HUES48 (cell line): Measurements from ENCODE around the gene PRR32.

ENCODE experiments used
- H3K27ac ChIP-seq: one replicate; pipeline ENCODE4 v1.7.0; 2013; ENCODE audit warnings: low read depth, low read length, inconsistent platforms
- H3K27me3 ChIP-seq: 2 replicates; pipeline ENCODE4 v1.6.1; 2013; ENCODE audit warnings: mild to moderate bottlenecking, low read length; ENCODE audit not compliant: control insufficient read depth, insufficient read depth
- H3K36me3 ChIP-seq: 2 replicates; pipeline ENCODE4 v1.6.1; 2013; ENCODE audit warnings: low read length; ENCODE audit not compliant: control insufficient read depth, insufficient read depth
- H3K4me1 ChIP-seq: 2 replicates; pipeline ENCODE4 v1.6.1; 2013; ENCODE audit warnings: mild to moderate bottlenecking, low read length; ENCODE audit not compliant: control insufficient read depth, insufficient read depth
- H3K4me3 ChIP-seq: 2 replicates; pipeline ENCODE4 v1.5.1; 2013; ENCODE audit warnings: mild to moderate bottlenecking, low read depth, low read length
- H3K9ac ChIP-seq: 2 replicates; pipeline ENCODE4 v1.6.1; 2013; ENCODE audit warnings: mild to moderate bottlenecking, low read depth, low read length, moderate library complexity
- H3K9me3 ChIP-seq: 2 replicates; pipeline ENCODE4 v1.6.1; 2013; ENCODE audit warnings: low read length; ENCODE audit not compliant: control insufficient read depth, insufficient read depth

The PRR32 gene

DNA sequence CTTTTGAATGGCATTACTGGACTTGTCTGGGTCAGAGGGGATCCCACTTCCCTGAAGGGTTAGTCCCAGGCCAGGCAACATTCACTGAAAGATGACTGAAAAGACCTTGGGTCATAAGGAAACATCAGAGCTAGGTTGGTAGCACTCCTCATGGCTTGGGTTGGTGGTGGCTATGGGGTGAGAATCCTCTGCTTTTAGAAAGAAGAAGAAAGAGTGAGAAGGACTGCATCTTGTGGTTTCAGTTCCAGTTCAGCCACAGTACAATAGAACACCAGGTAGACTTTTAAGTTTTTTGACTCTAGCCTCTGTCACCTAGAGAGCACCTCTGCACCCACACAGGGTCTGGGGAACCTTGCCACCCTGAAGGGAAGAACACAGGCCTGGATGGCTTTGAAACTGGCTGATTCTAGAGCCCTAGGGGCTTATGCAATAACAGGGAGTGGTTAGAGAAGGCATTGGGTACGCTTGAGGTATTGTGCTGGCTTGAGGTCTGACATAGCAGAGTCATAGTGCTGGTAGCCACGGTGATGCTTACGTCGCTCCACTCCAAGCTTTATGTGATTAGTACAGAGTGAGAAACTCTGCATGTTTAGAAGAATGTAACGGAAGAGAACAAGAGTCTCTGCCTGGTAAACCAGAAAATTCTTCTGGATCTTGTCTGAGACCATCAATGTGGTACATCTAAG is 36.5 kb downstream of the PRR32 start:
- Histone ChIP-seq H3K9me3 (peaks cover 7% of the 10 kb centered on the region; the same call in 1 of the 2 replicates), H3K4me3 (no peak overlapping the region), H3K36me3 (no peaks in the 10 kb centered on the region), H3K27me3 (no peaks in the 10 kb centered on the region), H3K4me1 (no peaks in the 10 kb centered on the region), H3K9ac (no peak overlapping the region), H3K27ac (no peak overlapping the region)
